ENCODE data around the gene IKZF1.

GRCh38 chr7:50274361-50274760, 30.2 kb upstream of the IKZF1 start:
- TF ChIP-seq, protein P1, sequence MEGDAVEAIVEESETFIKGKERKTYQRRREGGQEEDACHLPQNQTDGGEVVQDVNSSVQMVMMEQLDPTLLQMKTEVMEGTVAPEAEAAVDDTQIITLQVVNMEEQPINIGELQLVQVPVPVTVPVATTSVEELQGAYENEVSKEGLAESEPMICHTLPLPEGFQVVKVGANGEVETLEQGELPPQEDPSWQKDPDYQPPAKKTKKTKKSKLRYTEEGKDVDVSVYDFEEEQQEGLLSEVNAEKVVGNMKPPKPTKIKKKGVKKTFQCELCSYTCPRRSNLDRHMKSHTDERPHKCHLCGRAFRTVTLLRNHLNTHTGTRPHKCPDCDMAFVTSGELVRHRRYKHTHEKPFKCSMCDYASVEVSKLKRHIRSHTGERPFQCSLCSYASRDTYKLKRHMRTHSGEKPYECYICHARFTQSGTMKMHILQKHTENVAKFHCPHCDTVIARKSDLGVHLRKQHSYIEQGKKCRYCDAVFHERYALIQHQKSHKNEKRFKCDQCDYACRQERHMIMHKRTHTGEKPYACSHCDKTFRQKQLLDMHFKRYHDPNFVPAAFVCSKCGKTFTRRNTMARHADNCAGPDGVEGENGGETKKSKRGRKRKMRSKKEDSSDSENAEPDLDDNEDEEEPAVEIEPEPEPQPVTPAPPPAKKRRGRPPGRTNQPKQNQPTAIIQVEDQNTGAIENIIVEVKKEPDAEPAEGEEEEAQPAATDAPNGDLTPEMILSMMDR (IDR thresholded peaks at IDR 0.05 in 8 of 11, conservative IDR thresholded peaks at IDR 0.05 in 3 of 11): no peak
- no peak for TF ChIP-seq POLR2AphosphoS5 (IDR thresholded peaks at IDR 0.05)
- TF ChIP-seq POLR2A (IDR thresholded peaks at IDR 0.05): no peak
